NB4 (cell line): ENCODE results near the gene DLL1.

Experiments
- DNase-seq: peaks from one replicate; pipeline ENCODE4 v3.0.0; 2010; ENCODE audit warnings: low read depth
- H3K4me3 ChIP-seq: one replicate; pipeline ENCODE4 v1.5.1; 2011; ENCODE audit warnings: mild to moderate bottlenecking, low read depth, low read length, moderate library complexity
- CTCF ChIP-seq: IDR thresholded peaks from one replicate; pipeline ENCODE4 v1.5.1; 2012; ENCODE audit warnings: low read depth, low read length
- MAX ChIP-seq: IDR thresholded peaks from 2 replicates; pipeline ENCODE4 v1.6.1; 2011; ENCODE audit warnings: low read depth, low read length
- MYC ChIP-seq: IDR thresholded peaks from 2 replicates; pipeline ENCODE4 v1.6.1; 2011; ENCODE audit warnings: low read depth, low read length
- POLR2A ChIP-seq: IDR thresholded peaks from 2 replicates; pipeline ENCODE4 v1.6.1; 2011; ENCODE audit warnings: mild to moderate bottlenecking; ENCODE audit not compliant: insufficient read length; ENCODE audit errors: extremely low read depth

DLL1 gene

DNA sequence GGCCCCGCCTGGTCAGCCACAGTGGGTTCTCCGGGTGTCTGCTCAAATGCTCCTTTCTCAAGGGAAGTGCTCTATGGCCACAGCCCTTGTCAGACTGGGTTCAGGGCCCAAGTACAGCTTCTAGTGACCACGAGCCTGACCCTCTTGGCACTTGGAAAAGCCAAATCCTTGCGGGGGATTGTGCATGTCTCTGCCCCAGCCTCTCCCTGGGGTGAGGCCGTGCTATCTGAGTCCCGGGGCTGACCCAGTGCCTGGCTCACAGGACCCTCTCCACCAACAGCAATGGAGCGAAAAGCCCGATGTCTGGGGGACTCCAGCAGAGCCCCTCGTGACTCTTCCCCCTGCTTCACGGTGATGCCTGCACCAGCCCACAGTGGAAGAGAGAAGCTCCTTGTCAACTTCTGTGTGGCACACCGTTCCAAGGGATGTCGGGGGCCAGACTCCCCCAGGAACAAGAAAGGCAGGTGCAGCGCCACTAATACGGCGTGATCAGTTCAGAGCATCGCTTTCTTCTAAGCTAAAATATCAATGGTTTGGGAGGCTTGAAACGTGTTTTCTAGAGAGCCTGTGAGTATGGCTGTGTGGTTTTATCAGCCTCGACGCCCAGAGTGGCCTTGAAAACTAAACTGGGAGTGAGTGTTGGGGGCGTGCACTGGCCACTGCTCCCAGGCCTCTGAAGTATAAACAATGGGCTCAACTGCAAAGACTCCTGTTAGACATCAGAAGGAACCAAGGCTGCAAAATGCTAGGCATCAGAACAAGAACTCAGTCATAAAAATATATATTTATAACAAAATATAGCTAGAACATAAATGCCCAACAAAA, 51.9 kb downstream of the DLL1 start:
- TF ChIP-seq POLR2A (no peak), CTCF (no peak), MAX (no peak), MYC (no peak)
- no peak overlapping the region for H3K4me3 ChIP-seq
- no peak for DNase-seq

DNA sequence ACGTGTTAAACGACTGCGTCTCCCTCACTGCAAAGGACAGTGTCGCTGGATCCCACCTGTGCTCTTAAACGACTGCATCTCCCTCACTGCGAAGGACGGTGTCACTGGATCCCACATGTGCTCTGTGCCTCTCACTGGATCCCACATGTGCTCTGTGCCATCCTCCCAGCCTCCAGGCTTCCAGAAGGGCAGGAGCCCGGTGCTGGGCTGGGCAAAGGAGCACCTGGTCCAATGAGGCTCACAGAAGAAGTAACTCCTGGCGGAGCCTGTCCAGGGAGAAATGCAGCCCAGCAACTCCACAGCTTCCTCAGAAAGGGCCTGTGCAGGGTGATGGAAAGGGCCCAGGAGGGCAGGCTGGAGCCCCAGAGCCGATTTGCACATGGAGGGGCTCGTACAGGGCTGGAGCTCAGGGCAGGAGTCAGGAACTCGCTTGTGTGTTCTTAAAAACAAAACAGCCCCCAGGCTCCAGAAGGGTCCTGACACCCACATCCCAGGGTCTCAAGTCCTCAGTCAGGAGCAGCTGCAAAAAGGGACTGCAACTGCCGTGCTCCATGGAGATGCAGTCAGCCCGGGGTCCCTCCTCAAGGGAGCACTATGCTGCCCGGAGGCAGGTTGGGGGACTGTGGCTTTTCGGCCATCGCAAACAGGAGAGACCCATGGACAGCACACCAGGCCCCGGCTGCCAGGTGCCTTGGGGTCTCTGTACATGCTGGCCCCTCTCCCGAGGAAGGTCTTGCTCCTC, 52.7 kb downstream of the DLL1 start:
- H3K4me3 ChIP-seq, result no peak overlapping the region
- TF ChIP-seq CTCF, result no peak
- TF ChIP-seq POLR2A, result no peak
- no peak for TF ChIP-seq MAX
- TF ChIP-seq MYC, result no peak
- DNase-seq, result no peak

DNA sequence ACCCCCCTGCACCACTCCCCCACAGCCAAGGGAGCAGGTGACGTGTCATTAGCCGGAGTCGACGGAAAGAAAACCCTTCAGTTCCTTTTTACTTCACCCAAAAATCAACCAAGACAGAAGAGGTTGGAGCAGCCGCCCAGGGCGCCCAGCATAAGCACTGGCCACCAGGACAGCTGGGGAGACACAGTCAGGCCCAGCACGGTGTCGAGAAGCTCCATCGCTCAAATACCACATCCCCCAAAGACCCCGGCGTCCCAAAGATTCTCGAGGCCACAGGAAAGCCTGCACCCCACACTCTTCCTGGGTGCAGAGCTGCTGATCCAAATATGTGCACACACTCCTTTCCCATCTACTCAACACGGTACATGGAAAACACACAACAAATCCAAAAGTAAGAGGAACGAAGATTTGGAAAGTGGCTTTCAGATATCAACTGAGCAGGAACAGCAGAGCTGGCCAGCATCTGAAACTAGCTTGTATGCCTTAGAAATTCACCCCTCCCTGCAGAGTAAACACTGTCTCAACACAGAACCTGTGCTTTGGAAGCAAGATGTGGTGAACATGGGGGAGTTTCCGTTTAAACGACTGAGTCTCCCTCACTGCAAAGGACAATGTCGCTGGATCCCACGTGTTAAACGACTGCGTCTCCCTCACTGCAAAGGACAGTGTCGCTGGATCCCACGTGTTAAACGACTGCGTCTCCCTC, 54.6 kb downstream of the DLL1 start:
- peak; percentile 51 for DNase-seq
- H3K4me3 ChIP-seq, result no peak overlapping the region
- TF ChIP-seq MAX (no peak), MYC (no peak), CTCF (no peak), POLR2A (no peak)

DNA sequence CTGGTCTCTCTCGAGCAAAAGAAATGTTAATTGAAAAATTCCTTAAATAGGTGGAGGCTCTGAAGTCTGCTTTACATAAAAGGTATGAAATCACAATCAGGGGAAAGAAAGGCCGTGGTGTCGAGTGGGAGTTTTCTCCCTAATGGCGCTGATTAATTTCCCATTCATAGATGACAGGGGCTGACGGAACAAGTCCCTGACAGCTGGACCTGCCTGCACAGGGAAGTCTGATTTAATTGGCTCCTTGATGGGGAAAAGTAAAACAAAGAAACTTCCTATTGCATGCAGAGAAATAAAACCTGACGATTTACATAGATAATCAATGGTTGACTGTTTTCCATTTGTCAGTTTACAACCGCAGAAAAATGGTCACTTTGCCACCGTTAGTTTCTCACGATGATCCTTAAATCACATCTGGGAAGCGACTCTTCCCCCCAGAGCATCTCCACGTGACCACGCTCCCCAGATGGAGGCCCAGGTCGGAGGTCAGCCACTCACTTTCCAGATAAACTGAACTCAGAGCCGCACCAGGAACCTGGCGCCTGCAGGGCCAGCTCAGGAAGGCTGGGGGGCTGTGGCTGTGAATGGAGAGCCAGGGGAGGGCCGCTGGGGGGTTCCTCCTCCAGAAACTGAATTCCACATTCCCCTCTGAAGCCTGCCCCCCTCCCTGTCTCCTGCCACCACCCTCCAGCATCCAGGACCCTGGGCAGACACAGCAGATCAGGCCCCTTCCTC, 55.3 kb downstream of the DLL1 start:
- DNase-seq, result no peak
- H3K4me3 ChIP-seq, result no peak overlapping the region
- TF ChIP-seq MAX (no peak), CTCF (no peak), MYC (no peak), POLR2A (no peak)

DNA sequence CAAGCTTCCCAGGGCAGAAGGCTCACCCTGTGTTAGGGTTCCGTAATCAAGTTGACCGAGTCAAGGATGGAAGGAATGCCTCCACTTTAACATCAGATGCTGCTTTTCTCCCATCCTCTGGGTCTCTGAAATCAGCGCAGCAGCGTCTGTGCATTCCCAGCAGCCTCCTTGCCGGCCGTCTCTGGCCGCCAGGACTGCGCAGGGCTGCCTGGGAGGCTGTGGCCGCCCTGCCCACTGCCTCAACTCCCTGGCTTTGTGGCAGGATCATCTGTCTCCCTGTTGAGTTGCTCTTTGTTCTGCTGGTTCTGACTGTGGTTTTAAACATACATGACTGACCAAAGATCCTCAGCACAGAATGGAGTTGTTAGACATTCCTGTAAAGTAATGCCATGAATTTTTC, 56.5 kb downstream of the DLL1 start:
- no peak for TF ChIP-seq MAX
- no peak for TF ChIP-seq CTCF
- TF ChIP-seq POLR2A, result no peak
- TF ChIP-seq MYC, result no peak
- no peak for DNase-seq
- no peak overlapping the region for H3K4me3 ChIP-seq
